ENCODE results near the gene ZNF407.

ZNF407 gene

DNA sequence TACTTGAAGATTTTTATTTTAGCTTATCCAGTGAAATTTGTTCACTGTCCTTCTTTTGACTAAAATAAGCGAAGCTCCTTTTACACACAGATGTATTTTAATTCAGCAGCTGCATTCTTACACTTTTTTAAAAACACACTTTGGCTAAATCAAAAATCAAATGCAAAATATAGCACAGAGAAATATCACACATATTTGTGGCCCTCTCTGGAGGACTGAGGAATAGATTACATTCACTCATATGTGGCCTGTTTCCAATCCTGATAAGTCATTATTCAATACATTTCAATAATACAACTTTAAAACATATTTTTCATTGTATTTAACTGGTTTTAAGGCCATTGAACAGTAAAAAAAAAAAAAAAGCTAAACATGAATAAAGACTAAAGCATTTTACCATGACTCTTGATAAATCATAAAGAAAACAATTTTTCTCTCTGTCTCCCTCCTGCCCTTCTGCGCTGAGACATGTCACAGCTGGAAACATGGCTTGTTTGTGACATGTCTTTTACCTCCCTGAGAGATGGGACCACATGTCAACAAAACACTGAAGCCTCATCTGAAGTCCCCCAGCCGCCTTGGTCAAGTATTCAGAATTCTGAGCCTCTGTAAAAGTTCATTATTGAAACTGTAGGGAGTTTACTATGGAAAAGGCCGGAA lies 221.0 kb downstream of the ZNF407 start:
- TF ChIP-seq, protein P1, sequence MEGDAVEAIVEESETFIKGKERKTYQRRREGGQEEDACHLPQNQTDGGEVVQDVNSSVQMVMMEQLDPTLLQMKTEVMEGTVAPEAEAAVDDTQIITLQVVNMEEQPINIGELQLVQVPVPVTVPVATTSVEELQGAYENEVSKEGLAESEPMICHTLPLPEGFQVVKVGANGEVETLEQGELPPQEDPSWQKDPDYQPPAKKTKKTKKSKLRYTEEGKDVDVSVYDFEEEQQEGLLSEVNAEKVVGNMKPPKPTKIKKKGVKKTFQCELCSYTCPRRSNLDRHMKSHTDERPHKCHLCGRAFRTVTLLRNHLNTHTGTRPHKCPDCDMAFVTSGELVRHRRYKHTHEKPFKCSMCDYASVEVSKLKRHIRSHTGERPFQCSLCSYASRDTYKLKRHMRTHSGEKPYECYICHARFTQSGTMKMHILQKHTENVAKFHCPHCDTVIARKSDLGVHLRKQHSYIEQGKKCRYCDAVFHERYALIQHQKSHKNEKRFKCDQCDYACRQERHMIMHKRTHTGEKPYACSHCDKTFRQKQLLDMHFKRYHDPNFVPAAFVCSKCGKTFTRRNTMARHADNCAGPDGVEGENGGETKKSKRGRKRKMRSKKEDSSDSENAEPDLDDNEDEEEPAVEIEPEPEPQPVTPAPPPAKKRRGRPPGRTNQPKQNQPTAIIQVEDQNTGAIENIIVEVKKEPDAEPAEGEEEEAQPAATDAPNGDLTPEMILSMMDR (IDR thresholded peaks at IDR 0.05; ENCODE audit: control insufficient read depth, insufficient read depth, low read depth, low read length, missing control alignments): no peak
- no peak for DNase-seq (ENCODE audit: low read depth)
- no peak overlapping the region for H3K4me3 ChIP-seq (ENCODE audit: control insufficient read depth, low read depth, low read length)

DNA sequence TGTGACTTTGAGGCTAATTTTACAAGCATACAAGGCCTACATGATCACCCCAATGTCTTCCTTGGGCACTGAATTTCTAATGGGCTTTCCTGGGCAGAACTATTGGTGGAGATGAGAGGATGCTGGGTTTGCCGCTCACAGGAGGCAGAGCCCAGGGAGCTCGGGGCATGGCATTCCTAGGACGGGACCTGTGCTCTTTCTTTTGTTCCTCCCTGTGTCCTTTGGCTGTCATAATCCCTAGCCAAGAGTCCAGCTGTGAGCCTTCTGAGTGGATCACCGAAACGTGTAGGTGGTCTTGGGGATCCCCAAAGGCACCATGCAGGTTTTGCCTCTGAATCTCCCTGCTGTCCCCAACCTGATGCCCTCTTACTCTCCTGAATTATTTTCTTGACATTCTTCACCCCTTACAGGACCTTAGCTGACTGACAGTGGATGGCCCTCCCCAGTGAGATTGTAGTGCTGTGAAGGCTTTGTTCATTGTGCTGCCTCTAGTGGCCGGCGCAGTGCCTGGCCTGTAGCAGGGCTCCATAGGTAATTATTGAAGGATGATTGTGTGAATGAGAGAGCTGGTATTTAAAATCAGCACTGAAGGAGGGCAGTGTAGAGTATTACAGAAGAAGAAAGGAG lies 221.9 kb downstream of the ZNF407 start:
- TF ChIP-seq, protein P1 (IDR thresholded peaks at IDR 0.05; ENCODE audit: control insufficient read depth, insufficient read depth, low read depth, low read length, missing control alignments): peak; percentile 41
- no peak overlapping the region for H3K4me3 ChIP-seq (ENCODE audit: control insufficient read depth, low read depth, low read length)
- DNase-seq (ENCODE audit: low read depth): no peak

DNA sequence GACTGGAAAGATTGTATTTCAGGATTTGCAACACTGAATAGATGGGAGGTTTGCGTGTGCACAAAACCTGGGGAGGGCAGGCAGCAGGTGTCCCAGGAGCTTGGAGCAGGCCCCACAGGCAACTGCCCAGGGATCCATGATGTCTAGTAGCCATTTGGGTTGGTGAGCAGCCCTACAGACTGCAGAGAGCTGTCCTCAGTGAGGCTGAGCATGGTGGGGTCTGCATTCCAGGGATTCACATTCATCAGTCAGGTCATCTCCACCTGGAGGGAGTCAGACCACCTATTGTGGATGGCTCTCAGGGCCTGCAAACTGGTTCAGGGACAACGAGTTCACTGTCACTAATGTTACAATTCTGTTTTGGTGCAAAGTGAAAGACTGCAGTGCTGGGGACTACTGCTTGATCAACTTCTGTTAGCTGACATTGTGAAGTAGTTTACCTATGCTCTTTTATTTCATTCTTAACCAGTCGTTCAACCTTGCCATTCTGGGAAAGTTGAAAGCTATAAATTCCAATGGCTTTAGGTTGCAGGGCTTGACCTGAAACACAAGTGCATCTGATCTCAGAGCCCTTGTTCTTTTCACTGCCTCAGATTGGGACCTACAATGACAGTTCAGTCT lies 222.6 kb downstream of the ZNF407 start:
- no peak for DNase-seq (ENCODE audit: low read depth)
- TF ChIP-seq, protein P1 (IDR thresholded peaks at IDR 0.05; ENCODE audit: control insufficient read depth, insufficient read depth, low read depth, low read length, missing control alignments): no peak
- H3K4me3 ChIP-seq (ENCODE audit: control insufficient read depth, low read depth, low read length): no peak overlapping the region

DNA sequence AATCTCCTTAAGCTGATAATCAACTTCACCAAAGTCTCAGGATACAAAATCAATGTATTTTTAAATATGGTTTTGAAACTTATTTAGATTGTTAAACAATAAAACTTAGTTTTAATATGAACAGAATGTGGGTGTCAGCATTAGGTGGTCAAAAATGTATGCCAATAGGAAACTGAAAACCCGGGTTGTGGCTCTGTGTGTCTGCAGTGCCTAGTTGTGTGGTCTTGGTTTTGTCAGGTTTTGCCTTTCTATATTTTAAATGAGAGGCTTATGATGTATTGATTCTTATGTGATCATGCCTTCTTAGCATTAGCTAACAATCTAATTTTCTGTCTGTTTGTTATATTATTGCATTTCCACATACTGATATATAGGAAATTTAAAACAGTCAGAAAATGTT lies 227.8 kb downstream of the ZNF407 start:
- TF ChIP-seq, protein P1 (IDR thresholded peaks at IDR 0.05; ENCODE audit: control insufficient read depth, insufficient read depth, low read depth, low read length, missing control alignments): no peak
- no peak overlapping the region for H3K4me3 ChIP-seq (ENCODE audit: control insufficient read depth, low read depth, low read length)
- no peak for DNase-seq (ENCODE audit: low read depth)

DNA sequence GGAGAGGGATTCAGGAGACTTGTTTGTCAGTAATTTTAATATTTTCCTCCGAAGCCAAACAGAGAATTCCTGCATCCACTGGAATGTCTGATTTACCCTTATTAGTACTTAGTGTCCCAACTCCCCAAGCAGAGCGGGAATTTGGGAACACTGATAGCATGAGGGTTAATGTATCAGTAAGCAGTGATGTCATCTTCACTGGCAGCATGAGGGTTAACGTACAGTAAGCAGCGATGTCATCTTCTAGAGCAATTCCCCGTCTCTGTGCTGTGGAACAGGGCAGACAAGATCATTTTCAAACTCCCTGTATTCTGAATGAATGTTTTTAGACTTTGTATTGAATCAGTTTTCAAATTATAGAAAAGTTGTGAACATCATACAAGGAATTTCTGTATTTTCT lies 228.9 kb downstream of the ZNF407 start:
- TF ChIP-seq, protein P1 (IDR thresholded peaks at IDR 0.05; ENCODE audit: control insufficient read depth, insufficient read depth, low read depth, low read length, missing control alignments): no peak
- no peak overlapping the region for H3K4me3 ChIP-seq (ENCODE audit: control insufficient read depth, low read depth, low read length)
- DNase-seq (ENCODE audit: low read depth): no peak

DNA sequence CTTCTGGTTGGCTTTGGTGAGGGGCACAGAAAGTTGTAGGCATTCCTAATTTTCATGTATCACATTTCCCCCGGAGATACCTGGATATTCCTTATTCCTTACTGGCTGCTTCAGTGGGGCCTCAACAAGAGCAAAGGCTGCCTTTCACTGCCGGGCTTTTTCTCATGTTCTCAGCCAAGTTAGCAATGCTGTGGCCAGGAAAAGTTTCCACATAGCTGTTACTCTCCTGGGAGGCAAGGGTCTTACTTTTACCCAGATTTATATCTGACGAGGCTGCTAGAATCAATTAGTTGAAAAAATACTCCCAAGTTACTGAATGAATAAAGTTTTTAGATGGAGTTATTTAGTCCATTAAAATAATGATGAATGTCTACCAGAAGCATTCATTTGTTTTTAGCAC lies 230.5 kb downstream of the ZNF407 start:
- TF ChIP-seq, protein P1 (IDR thresholded peaks at IDR 0.05; ENCODE audit: control insufficient read depth, insufficient read depth, low read depth, low read length, missing control alignments): no peak
- H3K4me3 ChIP-seq (ENCODE audit: control insufficient read depth, low read depth, low read length): no peak overlapping the region
- no peak for DNase-seq (ENCODE audit: low read depth)
